RCC 7860 (cell line): ENCODE results near the gene LAT.
A peak's percentile ranks its signal among the peaks of the same experiment; 100 is the strongest.
"Not testable (repeated sequence)": the region's sequence is repeated elsewhere in the genome, so short reads cannot be mapped to it uniquely, and the experiment has no call there.

ENCODE experiments used
- DNase-seq: peaks from one replicate; pipeline ENCODE4 v3.0.0-alpha.2; 2015; ENCODE audit warnings: low spot score
- FAIRE-seq: peaks from 2 replicates; lab custom pipeline; 2012; peaks lifted over from hg19 to GRCh38; lab: Jason Lieb, UNC

Gene LAT

GRCh38 chr16:28977703-28978662 is 6.9 kb upstream of the LAT start:
- DNase-seq (no peak), FAIRE-seq (no peak)

- not testable (repeated sequence) for DNase-seq, FAIRE-seq
Measured at GRCh38 chr16:28980330-28980729, 4.5 kb upstream of the LAT start.

- DNase-seq: no peak
- FAIRE-seq: no peak
Measured at GRCh38 chr16:28980929-28981328, 3.9 kb upstream of the LAT start.

GRCh38 chr16:28981517-28981916 is 3.3 kb upstream of the LAT start:
- peak; percentile 21 for DNase-seq
- no peak for FAIRE-seq

- FAIRE-seq: no peak
- no peak for DNase-seq
Measured at GRCh38 chr16:28982418-28982817, 2.4 kb upstream of the LAT start.

GRCh38 chr16:28982949-28983348 is 1.9 kb upstream of the LAT start:
- FAIRE-seq: no peak
- DNase-seq: no peak

- DNase-seq (no peak), FAIRE-seq (no peak)
Measured at GRCh38 chr16:28983644-28984043, 1.2 kb upstream of the LAT start.

- DNase-seq (no peak), FAIRE-seq (no peak)
Measured at GRCh38 chr16:28984091-28984490, 761 bp upstream of the LAT start.

- DNase-seq: no peak
- no peak for FAIRE-seq
Measured at GRCh38 chr16:28985211-28986041, 574 bp downstream of the LAT start.

- FAIRE-seq: no peak
- no peak for DNase-seq
Measured at GRCh38 chr16:28986046-28986445, 1.2 kb downstream of the LAT start.

GRCh38 chr16:28986492-28986891 is 1.6 kb downstream of the LAT start:
- no peak for FAIRE-seq
- DNase-seq: no peak

- FAIRE-seq (no peak), DNase-seq (no peak)
Measured at GRCh38 chr16:28987170-28987853, 2.5 kb downstream of the LAT start.

GRCh38 chr16:28989363-28989762 is 4.5 kb downstream of the LAT start:
- DNase-seq (no peak), FAIRE-seq (no peak)

- peak; percentile 47 for FAIRE-seq
Measured at GRCh38 chr16:28990375-28991040, 5.7 kb downstream of the LAT start.

GRCh38 chr16:28991687-28992086 is 6.8 kb downstream of the LAT start:
- FAIRE-seq (no peak), DNase-seq (no peak)

More at GRCh38 chr16:28990375-28991040, 5.7 kb downstream of the LAT start:
- peak; percentile 28 for DNase-seq

GRCh38 chr16:28992496-28992895 is 7.6 kb downstream of the LAT start:
- FAIRE-seq: no peak
- no peak for DNase-seq

GRCh38 chr16:28998837-28999236 is 14.0 kb downstream of the LAT start:
- DNase-seq: no peak
- no peak for FAIRE-seq

- DNase-seq (no peak), FAIRE-seq (no peak)
Measured at GRCh38 chr16:28999577-28999976, 14.7 kb downstream of the LAT start.

GRCh38 chr16:29000019-29000418 is 15.2 kb downstream of the LAT start:
- FAIRE-seq (no peak), DNase-seq (no peak)

- FAIRE-seq, DNase-seq: not testable (repeated sequence)
Measured at GRCh38 chr16:29004496-29005139, 19.8 kb downstream of the LAT start.
